HG03135 (cell line): ENCODE measurements around the gene OXT.

ENCODE experiments used
- ATAC-seq: cut with Tn5 transposase; IDR thresholded peaks from one replicate; pipeline ENCODE4 v1.9.1; 2021; ENCODE audit warnings: mild to moderate bottlenecking, moderate library complexity; ENCODE audit not compliant: unreplicated experiment

The OXT gene

DNA sequence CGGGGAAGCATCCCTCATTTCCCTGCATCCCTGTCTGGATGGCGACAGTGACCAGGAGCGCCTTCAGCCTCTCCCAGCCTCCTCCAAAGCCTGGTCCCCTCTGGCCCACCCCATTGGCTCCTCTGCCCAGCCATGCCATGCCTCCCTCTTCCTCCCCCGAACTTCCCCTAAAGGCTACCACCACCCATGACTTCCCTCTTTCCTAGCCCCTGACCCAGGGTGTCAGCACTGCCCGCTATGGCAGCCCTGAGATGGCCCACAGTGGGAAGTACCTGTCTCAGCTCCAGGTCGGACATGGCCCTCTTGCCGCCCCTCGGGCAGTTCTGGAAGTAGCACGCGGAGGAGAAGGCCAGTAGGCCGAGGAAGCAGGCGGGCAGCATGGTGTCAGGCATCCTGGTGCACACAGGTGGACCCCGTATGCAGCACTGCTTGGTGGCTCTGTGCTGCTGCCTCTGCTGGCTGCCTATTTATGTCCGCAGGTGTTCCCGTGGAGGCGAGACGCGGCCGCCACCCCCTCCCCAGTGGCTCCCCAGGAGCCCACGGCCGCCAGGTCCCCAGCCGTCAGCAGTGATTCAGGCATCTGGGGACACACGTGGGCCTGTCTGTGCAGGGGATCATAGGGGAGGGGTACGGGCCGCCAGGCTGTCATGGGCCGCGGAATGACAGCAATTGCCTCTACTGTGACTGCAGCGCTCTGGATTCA, 13.0 kb downstream of the OXT start, which contains the start of gene AVP:
Gene AVP, minus strand, starts transcription at position 442 of the 703 bp plus-strand sequence. Its CDS starts 50 bp downstream, at position 392.
- no peak for ATAC-seq

DNA sequence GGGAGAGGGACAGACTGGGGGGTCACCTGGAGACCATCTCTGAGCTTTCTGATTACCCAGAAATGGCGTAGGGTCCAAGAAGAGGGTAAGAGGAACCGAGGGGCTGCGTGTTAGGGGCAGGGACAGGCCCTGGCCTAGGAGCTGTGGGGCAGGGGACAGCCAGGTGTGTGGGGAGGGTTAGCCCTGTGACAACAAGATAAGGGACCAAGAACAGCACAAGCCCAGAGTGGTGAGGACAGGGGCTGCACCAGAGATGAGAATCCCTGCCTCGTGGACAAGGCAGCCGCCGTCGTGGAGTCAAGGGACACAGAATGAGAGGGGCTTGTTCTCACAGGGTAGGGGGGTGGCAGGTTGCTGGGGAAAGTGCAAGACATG, 13.6 kb downstream of the OXT start:
- no peak for ATAC-seq

DNA sequence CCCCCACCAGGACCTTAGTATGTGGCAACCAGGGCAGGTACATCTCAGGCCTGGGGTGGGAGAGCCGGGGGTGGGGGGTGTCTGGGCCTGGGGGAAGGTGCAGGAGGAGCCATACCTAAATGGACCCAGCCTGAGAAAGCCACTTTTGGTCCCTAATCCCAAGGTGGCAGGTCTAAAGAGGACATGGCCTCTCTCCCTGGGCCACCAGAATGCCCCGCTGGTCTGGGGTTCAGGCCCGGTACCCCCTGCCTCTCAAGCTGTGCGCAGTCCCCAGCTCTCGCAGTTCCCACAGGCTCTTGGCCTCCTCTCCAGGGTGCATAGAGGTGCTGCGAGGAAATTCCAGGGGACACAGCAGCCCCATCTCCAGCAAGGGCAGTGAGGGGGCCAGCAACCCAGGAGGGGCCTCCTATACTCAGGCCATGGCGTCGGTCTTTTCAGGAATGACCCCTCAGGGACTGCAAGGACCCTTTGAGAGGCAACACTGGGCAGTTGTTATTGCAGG, 14.2 kb downstream of the OXT start:
- no peak for ATAC-seq

DNA sequence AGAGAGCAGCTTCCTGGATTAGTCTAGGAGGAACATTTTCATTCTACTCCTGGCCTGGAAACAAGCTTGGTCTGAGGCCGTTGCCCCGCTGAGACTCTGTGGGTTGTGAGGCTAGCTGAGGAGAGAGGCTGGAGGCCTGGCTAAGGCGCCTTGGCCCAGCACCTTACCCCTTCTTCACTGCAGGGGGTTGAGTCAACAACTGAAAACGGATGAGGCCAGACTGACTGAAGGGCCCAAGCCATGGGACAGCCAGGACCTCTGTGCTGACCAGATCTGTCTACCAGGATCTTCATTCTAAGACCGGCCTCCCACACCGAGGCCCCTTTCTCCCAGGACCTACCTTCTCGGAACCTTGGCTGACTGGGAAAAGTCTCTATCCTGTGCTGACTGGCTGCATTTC, 16.6 kb downstream of the OXT start:
- ATAC-seq, result no peak

DNA sequence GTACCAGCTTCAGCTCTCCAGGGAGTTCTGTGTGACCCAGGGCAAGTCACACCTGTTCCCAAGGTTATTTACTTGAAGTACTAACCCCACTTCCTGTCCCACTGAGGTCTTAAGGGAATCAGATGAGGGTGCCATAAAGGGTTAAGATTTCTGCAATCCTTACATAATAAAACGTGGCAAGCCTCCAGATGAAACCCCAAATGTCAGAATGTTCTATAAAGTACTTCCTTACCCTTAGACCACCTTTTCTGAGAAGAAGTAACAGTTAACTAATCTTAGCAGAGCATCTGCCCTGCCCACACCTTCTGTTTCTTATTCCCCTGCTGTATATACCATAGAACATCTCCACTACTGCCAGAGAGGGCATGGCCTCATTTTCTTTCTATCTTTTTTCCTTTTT, 19.1 kb downstream of the OXT start:
- ATAC-seq, result no peak

DNA sequence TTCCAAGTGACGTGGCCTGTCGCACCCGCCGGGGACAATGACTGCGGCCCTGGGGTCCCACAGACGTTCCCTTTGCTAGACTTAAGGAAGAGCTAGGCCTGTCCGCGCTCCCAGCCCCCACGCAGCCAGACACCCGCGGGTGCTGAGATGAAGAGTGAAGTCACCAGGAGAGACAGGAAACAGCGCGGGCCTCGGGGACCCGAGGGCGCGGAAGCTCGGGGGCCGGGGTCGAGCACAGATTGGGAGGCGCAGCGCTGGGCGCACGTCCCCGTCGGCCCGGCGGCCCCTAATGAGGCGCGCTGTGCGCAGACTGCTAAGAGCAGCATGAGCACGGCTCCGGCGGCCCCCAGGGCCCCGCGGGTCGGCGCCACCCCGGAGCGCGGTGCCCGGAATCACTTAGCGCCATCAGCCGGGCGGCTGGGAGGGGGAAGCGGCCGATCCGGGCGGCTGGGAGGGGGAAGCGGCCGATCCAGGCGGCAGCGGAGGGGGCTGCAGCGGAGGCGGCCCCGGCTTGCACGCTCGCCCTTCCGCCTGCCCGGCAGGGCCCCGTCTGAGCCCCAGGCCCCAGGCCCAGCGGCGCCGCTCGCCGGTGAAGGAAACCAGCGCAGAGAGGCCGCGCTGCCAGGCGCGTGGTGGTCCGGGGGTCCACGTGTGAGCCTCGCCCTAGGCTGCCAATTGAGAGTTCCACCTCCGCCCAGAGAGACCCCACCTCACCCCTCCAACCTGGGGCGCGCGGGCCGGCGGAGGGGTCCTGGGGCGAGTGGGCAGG, 21.4 kb downstream of the OXT start:
- no peak for ATAC-seq

DNA sequence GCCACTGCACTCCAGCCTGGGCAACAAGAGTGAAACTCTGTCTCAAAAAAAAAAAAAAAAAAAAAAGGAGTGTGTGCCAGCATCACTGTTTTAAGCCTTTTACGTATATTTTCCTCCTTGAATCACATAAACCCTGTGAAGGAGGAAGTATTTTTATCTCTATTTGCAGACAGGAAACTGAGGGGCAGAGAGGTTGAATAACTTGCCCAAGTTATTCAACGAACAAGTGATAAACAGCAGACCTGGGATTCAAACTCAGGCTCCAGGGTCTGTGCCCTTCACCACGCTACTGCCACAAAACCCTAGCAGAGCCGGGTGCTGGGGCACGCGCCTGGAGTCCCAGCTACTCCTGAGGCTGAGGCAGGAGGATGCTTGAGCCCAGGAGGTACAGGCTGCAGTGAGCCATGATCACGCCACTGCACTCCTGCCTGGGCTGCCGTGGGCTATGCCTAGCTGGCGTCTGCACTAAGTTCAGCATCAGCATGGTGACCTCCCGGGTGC, 22.5 kb downstream of the OXT start:
- ATAC-seq, result no peak

DNA sequence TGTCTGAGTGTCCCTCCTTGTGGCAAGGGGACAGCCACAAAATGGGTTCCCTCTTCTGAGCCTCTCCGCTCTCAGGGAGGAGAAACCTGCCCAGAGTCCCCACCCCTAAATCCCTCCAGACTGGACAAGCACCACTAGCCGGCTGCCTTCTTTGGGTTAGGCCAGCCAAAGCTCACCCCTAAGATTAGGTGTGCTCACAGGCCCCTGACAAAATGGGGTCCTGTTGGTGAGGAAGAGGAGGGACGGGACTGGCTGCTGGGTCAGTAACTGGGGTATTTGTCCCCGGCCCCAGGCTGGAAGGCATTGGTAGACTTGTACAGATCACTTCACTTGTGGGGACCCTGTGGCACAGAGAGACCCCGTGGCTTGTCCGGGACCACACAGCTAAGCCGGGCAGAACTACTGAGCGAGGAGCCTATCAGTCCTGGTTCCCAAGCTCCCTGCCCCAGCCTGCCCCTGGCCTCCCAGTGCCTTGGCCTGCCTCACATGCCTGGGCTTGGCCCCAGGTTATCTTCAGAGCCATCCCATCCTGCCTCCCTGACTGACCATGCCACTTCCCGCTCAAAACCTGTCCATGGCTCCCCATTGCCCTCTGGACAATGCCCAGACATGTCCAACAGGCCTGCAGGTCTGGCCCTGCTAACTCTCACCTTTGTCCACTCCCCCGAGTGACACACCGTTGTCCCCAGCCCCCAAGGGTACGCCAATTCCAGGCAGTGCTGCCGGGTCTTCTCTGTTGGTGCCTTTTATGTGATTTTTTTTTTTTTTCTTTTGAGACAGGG, 23.6 kb downstream of the OXT start:
- no peak for ATAC-seq

DNA sequence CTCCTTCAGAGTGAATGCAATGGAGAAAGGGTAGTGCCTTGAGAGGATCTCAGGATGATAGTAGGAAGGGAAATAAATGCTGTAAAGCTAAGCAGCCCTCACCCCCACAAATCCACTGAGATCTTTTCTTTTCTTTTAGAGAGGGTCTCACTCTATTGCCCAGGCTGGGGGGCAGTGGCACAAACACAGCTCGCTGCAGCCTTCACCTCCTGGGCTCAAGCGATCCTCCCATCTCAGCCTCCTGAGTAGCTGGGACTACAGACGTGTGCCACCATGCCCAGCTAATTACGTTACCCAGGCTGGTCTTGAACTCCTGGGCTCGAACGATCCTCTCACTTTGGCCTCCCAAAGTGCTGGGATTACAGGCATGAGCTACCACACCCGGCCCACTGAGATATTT, 29.1 kb downstream of the OXT start:
- no peak for ATAC-seq

DNA sequence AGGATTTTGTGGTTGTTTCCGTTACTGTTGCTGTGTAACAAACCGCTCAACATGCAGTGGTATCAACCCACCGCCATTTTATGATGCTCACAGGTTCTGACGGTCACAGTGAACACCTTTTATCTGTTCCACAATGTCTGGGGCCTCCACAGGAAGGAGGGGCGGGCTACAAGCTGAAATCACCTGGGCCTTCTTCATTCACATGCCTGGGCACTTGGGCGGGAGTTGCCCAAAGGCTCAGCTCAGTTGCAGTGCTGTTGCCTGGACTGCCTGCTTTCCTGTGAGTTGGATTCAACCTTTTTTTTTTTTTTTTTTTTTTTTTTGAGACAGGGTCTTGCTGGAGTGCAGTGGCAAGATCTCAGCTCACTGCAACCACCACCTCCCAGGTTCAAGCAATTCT, 29.8 kb downstream of the OXT start:
- ATAC-seq, result no peak

DNA sequence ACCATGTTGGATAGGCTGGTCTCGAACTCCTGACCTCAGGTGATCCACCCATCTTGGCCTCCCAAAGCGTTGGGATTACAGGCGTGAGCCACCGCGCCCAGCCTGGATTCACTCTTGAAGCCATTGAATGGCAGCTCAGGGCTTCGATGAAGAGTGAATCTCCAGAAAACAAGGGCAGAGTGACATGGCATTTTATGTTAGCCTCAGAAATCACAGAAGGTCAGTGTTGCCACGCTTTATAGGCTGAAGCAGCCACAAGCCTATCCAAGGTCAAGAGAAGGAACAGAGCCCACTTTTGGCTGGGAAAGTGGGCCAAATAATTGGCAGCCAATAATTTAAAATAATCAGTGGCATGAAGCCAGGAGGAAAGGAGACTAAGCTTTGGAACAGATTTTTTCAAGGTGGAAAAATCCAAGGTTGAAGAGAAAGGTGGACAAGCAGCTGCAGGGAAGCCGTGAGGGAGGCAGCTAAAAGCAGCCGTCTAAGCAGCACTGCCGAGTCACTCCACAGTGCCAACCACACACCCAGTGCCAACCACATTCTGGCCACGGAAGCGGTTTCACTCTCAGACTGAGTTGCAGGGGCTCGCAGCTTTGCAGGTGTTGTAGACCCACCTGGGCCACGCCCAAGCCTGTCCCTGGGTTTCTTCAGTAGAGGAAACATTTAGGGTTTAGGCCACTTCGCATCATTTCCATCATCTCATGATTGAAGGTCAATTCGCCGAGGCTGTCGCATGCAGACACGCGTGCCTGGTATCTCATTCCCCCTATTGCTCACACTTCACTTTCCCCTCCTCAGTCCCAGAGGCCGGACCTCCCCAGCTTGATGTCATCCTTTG, 30.5 kb downstream of the OXT start:
- no peak for ATAC-seq

DNA sequence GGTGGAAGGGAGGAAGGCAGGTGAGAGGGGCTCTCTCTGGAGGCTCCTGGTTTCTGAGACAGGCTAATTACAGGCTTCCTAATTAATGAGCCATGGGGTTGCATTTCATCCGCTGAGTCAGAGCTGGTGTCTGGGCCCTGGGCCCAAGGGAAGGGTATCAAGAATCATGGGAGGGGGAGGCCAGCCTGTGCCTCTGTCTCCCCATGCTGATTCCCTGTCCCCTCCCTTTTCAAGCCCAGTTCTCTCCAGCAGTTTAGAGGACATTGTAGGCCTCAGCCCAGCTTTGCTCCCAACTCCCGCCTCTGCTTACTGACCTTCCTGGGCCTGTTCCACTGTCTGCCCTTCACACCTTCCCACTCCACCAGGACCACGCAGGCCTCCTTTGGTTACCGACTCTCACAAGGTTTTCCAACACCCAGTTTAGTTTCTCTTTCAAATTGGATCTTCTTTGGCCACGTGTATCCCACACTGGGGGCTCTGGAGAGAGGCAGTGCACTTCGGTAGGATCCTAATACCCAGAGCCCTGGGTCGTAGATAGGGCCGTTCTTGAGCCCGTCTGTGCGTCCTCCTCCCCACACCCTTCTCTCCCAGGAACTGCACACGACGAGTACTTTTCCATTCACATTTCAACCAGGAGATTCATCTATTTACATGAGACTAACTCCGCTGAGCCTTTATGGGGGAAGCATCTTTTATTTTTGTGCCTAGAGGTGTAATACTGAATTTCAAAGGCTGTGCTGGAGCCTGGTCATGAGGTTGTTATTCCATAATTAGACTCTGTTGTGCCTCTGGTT, 31.4 kb downstream of the OXT start:
- no peak for ATAC-seq

DNA sequence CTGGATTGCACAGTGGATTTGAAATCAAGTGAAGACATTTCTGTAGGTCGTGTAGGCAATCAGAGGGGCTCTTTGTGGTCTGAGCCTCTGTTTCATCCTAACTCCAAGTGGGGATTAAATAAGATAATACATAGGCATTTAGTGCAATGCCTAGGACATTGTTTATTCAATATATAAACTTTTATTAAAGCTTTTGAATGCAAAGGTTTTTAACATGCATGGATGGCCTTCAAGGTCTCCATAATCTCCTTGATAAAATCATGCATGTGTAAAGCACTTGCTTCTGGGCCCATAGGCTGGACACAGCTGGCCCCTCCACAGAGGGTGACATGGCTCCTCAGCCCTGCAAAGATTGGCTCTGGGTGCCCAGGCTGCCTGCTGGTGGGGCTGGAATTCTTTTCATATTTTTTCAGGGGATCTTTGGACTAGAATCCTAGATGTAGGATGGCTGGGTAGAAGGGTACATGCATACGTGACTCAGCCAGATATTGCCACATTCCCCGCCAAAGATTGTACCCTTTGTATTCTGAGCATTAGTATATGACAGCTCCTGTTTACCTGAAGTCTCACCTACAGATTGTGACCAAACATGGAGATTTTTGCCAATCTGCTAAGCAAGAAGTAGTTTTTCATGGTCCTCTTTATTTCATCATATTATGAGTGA, 32.1 kb downstream of the OXT start:
- no peak for ATAC-seq

DNA sequence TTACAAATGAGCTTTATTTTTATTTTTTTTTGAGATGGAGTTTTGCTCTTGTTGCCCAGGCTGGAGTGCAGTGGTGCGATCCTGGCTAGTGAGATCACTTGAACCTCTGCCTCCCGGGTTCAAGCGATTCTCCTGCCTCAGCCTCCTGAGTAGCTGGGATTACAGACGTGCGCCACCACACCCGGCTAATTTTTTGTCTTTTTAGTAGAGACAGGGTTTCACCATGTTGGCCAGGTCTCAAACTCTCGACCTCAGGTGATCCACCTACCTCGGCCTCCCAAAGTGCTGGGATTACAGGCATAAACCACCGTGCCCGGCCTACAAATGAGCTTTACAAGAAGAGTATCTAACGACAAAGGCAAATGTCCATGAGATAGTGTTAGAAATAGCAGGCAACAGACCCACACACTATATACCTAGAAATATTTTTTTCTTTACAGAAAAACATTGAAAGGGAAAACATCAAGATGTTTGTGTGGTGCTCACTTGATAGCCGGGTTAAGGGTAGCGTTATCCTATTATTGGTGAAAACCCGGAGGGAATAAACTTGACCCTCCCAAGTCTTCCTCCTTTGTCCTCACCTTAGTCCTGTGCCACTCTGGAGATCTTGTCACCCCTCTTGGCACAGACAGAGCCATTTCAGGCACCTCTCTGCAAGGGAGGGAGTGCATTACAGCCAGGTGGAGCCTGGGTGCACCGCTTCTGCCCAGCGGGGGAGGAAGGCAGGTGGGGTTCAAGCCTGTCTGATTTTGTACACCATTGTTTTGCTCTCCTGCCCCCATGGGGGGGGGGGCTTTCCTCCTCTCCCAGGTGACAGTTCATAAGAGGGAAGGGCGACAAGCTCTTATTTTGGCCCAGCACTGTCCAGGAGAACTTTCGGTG, 34.1 kb downstream of the OXT start:
- ATAC-seq, result no peak

DNA sequence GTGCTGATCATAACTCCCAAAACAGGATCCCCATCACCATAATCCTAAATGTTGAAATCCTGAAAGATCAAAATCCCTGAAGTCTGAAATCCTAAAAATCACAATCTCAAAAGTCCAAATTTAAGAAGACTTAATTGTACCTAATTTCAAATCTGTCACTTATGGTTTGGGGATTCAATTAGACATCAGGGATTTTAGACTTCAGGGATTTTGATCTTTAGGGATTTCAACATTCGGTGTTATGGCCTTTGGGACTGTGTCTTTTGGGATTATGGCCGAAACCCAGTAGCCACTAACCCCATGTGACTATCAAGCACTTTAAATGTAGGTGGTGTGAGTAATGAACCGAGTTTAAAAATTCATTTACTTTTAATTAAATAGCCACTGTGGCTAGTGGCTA, 34.8 kb downstream of the OXT start:
- no peak for ATAC-seq

DNA sequence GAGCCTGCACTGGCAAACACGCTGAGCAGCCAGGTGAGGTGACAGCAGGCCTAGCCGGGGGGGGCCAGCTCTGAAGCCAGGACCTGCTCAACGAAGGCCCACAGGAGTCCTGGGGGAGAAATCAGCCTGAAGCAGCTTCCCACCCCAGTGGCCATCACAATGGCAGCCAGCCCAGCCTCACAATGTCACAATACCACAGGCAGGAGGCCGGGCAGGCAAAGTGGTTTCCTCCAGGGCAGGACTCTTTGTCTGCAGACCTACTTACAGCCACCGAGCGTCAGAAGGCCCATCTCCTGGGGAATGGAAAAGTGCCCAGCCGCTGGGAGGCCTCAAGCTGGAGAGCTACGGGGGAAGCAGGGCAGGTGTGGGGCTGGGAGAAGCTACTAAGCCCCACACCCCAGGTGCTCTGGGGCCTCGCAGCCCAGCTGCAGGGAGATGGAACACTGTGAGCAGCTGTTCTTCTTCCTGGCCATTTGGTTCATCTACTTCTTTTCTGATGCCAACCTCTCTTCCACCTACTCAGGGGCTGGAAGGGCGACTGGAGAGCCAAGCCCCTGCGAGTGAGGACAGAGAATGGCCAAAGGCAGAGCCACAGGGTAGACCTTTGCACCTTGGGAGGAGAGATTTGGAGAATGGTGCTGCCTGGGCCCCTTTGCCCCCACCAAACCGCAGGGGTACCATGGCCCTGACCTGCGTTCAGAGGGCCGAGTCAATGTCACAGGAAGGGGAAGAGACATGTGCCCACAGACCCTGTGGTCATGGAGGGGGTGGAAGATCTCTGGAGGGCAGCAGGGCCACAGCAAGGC, 35.4 kb downstream of the OXT start:
- ATAC-seq, result no peak

DNA sequence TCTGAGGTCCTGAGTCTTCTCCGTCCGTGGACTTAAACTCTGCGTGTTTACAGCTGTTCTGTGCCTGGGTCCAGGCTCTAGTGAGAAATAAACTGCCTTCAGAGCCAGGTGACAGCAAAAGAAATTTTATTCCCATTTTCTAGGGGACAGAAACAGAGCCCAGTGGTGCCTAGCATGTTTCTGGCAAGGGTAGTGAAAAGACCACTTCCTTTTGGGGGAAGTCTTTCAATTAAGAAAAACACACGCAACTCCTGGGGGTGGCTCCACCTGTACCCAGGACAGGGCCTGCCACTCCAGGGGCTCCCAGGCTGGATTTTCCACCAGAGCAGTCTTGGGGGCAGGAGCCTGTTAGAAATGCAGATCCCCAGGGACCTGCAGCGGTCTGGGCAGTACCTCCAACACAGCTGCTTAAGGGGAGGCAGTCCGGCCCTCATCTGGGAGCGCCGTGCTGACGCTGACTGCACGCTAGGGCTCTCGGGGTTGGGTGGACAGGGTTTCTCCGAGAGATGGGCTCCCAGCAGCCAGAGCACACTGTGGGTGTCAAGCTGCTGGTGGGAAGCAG, 36.1 kb downstream of the OXT start:
- ATAC-seq, result no peak
